Epithelial cell of proximal tubule (primary cell): ENCODE results near the gene LIM2. TPM values are rescaled to one million over a fixed set of nuclear protein-coding genes. Genes with fewer than 3 reads are reported as not detected.

ENCODE experiments used
- DNase-seq: peaks from one replicate; pipeline ENCODE4 v3.0.0-alpha.2; 2011; ENCODE audit warnings: low read depth
- H3K4me3 ChIP-seq: 2 replicates; pipeline ENCODE4 v1.5.1; 2011; ENCODE audit warnings: low read depth, mild to moderate bottlenecking, low read length
- CTCF ChIP-seq: conservative IDR thresholded peaks from 2 replicates; pipeline ENCODE4 v1.5.1; 2012; ENCODE audit warnings: low read depth, mild to moderate bottlenecking, low read length
- total RNA-seq: library from RNA; depleted of rRNA; stranded (reverse); fragments of >200 nt; gene quantifications from 2 replicates; pipeline ENCODE4 v1.2.3, GENCODE V29; 2015

LIM2 gene
- total RNA-seq, 1 donor from 2014 or later: not detected

GRCh38 chr19:51370230-51370629 is 17.5 kb downstream of the LIM2 start:
- TF ChIP-seq CTCF: no peak
- H3K4me3 ChIP-seq: no peak overlapping the region
- DNase-seq: no peak

- TF ChIP-seq CTCF: no peak
- DNase-seq: no peak
- H3K4me3 ChIP-seq: peak within 1 kb of the TSS; percentile 96
These were observed 19.1 kb downstream of the LIM2 start, which contains the start of gene CLDND2 for GRCh38 chr19:51368366-51369282. CLDND2 (minus strand) TSS chr19:51369003; CDS start chr19:51368577, 426 bp downstream.

- peak; percentile 64 for DNase-seq
- TF ChIP-seq CTCF: no peak
- peak overlapping the region; percentile 96 for H3K4me3 ChIP-seq
These were observed 20.0 kb downstream of the LIM2 start for GRCh38 chr19:51367565-51368365.

GRCh38 chr19:51367255-51367564 is 20.6 kb downstream of the LIM2 start:
- no peak for DNase-seq
- peak overlapping the region; percentile 96 for H3K4me3 ChIP-seq
- no peak for TF ChIP-seq CTCF

GRCh38 chr19:51366389-51367254 is 21.2 kb downstream of the LIM2 start:
- peak; percentile 76 for DNase-seq
- no peak for TF ChIP-seq CTCF
- H3K4me3 ChIP-seq: peak overlapping the region; percentile 96

GRCh38 chr19:51365965-51366388 is 21.8 kb downstream of the LIM2 start, which contains the start of gene ETFB:
ETFB (minus strand) TSS chr19:51366388; CDS start chr19:51366326, 62 bp downstream.
- no peak for DNase-seq
- peak; percentile 0 for TF ChIP-seq CTCF

More at GRCh38 chr19:51365965-51366388, 21.8 kb downstream of the LIM2 start, which contains the start of gene ETFB:
- H3K4me3 ChIP-seq: peak within 1 kb of the TSS; percentile 96
